Ecto neural progenitor cell (in vitro differentiated cells): Measurements from ENCODE around the gene CMSS1.

Source experiments
- DNase-seq: peaks from one replicate; pipeline ENCODE4 v3.0.0-alpha.2; 2018; ENCODE audit warnings: low spot score

CMSS1 gene

GRCh38 chr3:99999536-99999935, 181.9 kb downstream of the CMSS1 start:
- DNase-seq = no peak

DNA sequence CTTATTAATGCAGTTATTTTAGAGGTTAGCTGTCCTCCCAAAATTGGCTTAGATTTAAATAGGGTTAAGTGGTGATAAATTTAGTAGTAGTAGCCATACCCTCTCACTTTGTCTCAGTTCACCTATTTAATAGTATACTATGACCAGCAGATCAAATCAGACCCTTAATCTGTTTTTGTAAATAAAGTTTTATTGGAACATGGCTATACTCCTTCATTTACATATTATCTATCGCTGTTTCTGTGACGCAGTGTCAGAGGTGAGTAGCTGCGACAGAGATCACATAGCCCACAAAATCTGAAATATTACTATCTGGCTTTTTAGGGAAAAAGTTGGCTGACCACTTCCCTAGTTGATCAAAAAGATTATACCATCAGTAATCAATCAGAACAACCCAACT, 183.4 kb downstream of the CMSS1 start:
- no peak for DNase-seq

DNA sequence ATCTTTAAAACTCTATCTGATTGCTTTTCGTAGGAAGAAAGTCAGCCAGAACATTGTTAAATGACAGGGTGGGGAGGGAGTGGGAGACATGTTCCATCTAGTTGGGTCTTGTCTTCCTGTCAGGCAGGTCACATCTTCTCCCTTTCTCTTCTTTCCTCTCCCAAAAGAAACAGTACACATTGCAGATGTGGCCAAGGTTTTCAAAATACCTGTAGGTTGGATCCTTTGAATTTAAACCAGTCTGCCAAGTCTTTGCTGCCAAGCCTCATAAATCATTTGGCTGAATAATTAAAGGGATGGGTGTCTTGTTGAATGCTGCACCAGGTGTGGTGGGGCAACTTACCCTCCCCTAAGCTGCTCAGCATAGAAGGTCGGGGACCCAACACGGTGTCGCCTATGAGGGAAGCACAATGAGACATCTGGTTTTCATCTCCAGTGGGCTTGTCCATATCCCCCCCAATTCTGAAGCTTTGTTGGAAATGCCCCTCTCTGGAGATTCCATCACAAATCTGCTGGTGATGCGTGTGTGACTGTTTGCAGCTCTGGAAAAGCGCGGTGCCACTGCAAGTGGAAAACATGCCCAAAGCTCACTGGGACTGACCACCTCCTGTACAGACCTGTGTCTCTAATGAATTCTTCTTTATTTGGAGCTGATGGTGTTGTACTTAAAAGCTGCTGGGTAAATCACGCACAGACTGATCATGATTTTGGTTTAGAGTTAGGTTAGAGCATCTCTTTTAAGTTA, 184.0 kb downstream of the CMSS1 start:
- no peak for DNase-seq

GRCh38 chr3:100002599-100003350, 185.1 kb downstream of the CMSS1 start:
- DNase-seq = no peak

DNA sequence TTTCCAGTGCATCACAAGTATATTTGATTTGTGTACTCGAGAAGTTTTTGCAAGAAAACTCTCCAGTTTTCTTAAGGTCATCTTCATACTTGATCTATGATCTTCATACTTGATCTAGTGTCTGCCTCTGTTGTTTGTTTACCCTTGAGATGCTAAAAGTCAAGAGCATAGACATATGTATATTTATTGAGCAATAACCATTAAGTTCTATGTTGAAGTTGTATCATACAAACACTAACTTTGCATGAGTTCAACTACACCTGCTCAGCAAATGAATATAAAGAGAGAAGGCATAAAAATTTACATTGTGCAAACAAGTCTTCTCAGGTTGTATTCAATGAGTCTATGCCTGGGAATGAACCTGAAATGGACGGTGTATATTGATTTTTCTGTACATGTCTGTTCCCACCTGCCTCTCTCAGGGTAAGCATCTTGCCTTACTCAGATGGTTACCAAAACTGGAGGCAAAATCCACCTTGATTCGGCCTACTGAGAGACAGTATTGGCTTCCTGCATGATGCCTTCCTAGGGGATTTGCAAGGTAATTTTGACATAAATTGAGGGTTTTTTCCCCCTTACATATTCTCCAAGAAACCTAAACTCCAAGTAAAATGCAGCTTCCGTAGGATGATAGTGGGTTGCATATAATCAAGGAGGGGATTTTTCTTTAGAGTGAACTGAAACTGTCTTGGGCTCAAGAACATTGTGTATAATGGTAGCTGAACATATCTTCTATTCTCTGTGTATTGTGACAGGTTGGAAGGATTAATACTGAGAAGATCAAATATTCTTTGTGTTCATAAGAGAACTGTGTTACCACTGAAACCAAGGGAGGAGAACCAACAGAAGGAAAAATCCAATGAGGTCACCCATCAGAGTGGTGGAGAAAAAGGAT, 186.2 kb downstream of the CMSS1 start:
- DNase-seq = no peak

GRCh38 chr3:100004931-100005330, 187.3 kb downstream of the CMSS1 start:
- no peak for DNase-seq

DNA sequence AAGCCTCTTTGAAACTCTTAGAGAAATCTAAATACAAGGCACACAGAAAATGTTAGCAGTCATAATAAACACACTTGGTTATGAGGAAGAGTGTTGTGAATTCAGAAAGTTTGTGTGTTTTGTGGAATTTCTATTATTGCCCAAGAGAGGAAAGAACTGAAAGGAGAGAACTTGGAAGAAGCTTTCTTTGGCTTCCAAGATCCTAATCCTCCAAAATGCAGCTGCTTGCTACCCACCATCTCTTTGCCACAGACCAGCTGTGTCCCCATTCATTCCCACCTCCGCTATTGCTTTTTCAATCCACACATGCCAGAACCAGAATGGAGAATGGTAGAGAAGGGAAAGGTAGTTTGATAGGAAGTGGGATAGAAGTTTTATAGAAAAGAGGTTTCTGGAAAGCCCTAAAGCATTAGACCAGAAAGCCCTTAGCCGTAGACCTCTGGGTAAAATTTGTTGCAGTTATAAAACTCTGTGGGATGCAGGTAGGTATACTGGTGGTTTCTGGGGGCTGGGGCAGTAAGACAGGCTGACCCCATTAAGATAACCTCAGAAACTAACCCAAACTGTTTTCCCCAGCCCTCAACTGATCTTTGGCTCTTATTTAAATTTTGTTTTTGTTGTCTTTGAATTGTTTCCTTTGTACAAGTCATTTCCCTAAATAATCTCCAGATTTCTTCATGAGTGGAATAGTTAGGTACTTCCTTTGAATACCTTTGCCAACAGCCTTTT, 188.2 kb downstream of the CMSS1 start:
- no peak for DNase-seq

DNA sequence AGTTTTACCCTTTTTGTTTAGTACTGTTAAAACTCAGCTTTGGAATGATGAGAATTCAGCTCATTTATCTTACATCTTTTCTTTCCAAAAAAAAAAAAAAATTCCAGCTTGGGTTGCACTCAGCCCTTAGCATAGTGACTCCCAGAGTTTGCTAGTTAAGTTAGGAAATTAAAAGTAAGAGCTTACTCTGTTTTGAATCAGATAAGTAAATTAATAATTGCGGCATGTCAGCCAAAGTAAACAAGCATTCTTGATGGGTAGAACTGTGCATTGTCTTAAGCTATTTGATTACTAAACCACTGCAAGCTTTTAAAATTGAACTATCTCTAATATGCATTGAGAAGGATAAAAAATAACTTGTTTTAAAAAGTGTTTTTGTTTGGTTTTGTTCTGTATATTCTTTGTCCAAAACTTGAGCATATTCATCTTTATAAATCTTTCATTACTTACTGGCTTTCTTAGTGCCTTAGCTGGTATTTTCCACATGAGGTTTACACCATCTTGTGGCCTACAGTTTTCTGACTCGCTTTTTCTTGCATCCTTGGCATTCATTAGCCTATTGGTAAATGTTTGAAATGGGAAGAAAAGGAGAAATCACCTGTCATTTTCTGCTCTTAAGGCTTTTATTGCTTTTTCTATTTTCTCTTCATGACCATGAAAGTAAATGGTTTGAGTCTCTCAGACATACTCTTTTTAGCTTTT, 189.1 kb downstream of the CMSS1 start:
- no peak for DNase-seq

DNA sequence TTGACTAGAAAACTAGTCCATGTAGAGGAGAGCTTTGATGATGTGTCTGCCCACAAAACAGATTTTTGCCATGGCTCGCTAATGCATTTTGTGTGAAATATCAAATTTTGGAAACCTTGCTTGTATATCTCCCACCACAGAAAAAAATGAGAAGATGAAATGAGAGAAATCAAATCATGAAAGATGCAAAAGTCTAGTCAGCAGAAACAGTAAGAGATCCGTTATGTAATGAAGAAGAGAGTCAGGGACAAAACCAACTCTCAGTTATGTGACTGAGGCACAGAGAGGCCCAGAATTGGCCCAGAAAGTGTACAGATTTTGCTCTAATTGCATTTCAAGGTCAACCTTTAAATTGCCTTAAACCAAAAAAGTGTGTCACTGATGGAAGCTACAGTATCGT, 189.7 kb downstream of the CMSS1 start:
- DNase-seq = no peak

DNA sequence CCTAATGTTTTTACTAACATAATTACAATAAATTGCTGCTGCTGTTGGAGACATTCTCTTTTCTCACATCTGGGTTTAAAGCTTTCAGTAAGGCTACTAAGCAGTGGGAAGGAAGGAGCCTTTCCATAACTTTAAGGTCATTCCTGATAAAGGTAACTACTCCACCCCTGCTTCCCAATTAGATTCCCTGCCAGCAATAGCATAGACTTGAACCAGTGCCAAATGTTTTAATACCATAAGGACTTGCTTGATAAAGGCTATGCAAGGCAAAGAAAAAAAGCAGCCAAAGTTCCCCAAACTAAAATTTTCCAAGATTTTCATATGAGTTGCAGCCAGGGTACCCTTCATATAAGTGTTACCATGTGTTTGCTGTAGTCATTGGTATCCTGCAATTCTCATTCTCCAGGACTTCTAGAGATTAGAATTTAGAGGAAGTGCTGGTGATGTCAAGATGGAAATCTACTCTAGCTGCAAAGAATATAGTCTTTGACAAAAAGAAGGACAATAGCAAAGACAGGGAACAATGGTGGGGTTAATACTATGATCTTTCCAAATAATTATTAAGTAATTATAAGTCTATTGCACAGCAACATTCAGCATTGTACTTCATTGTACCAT, 190.5 kb downstream of the CMSS1 start:
- no peak for DNase-seq

- DNase-seq = no peak
These were observed 191.8 kb downstream of the CMSS1 start for GRCh38 chr3:100009276-100010086.

DNA sequence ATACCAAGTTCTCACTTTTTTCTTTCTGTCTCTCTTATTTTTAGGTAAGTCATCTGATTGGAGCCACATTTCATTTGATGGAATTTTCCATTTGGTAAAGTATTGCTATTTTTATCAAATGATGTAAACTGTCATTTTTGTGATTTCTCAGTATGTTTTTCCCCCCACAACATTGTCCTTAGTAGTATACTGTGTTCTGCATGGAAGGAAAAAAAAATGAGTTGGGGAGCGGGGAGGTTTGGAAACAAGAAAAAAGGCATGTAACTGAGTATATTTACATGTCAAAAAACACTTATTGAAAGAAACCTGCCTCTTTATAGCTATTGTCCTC, 192.4 kb downstream of the CMSS1 start:
- no peak for DNase-seq

GRCh38 chr3:100018806-100019205, 201.1 kb downstream of the CMSS1 start:
- no peak for DNase-seq

GRCh38 chr3:100019719-100020118, 202.1 kb downstream of the CMSS1 start:
- DNase-seq = no peak

- DNase-seq = no peak
These were observed 203.4 kb downstream of the CMSS1 start for GRCh38 chr3:100020876-100021644.

DNA sequence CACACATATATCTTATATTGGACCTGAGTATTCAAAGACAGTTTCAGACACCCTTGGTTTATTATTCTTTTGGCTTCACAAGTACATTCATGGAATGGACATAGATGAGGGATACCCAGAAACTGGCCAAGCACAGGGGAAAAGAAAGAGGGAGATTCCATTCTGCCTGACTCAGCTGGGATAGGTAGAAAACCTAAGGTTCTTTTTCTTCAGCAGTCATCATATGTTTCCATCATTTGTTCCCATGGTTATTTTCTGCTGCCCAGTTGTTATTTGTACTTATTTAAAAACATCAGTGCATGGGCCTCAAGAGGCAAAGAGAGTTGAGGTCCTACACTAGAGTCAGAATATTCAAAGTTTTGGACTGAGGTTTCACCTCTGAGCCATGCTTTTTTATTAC, 204.8 kb downstream of the CMSS1 start:
- no peak for DNase-seq

- no peak for DNase-seq
These were observed 205.5 kb downstream of the CMSS1 start for GRCh38 chr3:100023150-100023549.

- DNase-seq = no peak
These were observed 205.9 kb downstream of the CMSS1 start for GRCh38 chr3:100023595-100023994.
